Mesothelial cell of epicardium (in vitro differentiated cells): ENCODE results near the gene CALML6. TPM values are rescaled to one million over a fixed set of nuclear protein-coding genes. Genes with fewer than 3 reads are reported as not detected.

Experiments
- DNase-seq, 2 experiments: peaks; one replicate each; pipeline ENCODE4 v3.0.0; 2021; ENCODE audit warnings: low spot score in 2 of 2; ENCODE audit not compliant: unreplicated experiment in 2 of 2
- H3K27ac Mint-ChIP-seq: 2 replicates; pipeline ENCODE4 v1.8.0; 2021; ENCODE audit warnings: mixed read lengths
- H3K27me3 Mint-ChIP-seq: 2 replicates; pipeline ENCODE4 v1.8.0; 2021; ENCODE audit warnings: low read depth, mixed read lengths
- H3K36me3 Mint-ChIP-seq: 2 replicates; pipeline ENCODE4 v1.8.0; 2021; ENCODE audit warnings: mixed read lengths
- H3K4me1 Mint-ChIP-seq: 2 replicates; pipeline ENCODE4 v1.8.0; 2021; ENCODE audit warnings: mixed read lengths
- H3K4me3 Mint-ChIP-seq: 2 replicates; pipeline ENCODE4 v1.8.0; 2021; ENCODE audit warnings: mild to moderate bottlenecking, moderate library complexity, mixed read lengths
- H3K9me3 Mint-ChIP-seq: 2 replicates; pipeline ENCODE4 v1.8.0; 2021; ENCODE audit warnings: mixed read lengths
- CTCF ChIP-seq: fragments of 200-600 bp; sonication (generic); IDR thresholded peaks from one replicate; pipeline ENCODE4 v1.5.0; 2021; ENCODE audit warnings: antibody characterized with exemption; ENCODE audit not compliant: unreplicated experiment
- total RNA-seq: library from RNA; stranded (reverse); gene quantifications from 3 replicates; pipeline ENCODE4 v1.2.1, GENCODE V29; 2021

The CALML6 gene
- total RNA-seq, 1 donor from 2014 or later, result 2.7 TPM

GRCh38 chr1:1963570-1963969 lies 48.5 kb downstream of the CALML6 start:
- Mint-ChIP-seq H3K27me3 (peaks cover 26% of the 10 kb centered on the region), H3K4me1 (peaks cover 7% of the 10 kb centered on the region), H3K4me3 (no peak overlapping the region), H3K9me3 (no peaks in the 10 kb centered on the region), H3K27ac (no peak overlapping the region), H3K36me3 (no peaks in the 10 kb centered on the region)
- no peak for DNase-seq
- TF ChIP-seq CTCF, result no peak

GRCh38 chr1:1964811-1965210 lies 49.8 kb downstream of the CALML6 start:
- H3K27ac Mint-ChIP-seq, result no peak overlapping the region
- H3K36me3 Mint-ChIP-seq, result no peaks in the 10 kb centered on the region
- no peak for TF ChIP-seq CTCF
- H3K4me1 Mint-ChIP-seq, result peaks cover 5% of the 10 kb centered on the region
- H3K27me3 Mint-ChIP-seq, result peaks cover 26% of the 10 kb centered on the region
- no peak for DNase-seq
- no peaks in the 10 kb centered on the region for H3K9me3 Mint-ChIP-seq
- H3K4me3 Mint-ChIP-seq, result no peak overlapping the region

DNA sequence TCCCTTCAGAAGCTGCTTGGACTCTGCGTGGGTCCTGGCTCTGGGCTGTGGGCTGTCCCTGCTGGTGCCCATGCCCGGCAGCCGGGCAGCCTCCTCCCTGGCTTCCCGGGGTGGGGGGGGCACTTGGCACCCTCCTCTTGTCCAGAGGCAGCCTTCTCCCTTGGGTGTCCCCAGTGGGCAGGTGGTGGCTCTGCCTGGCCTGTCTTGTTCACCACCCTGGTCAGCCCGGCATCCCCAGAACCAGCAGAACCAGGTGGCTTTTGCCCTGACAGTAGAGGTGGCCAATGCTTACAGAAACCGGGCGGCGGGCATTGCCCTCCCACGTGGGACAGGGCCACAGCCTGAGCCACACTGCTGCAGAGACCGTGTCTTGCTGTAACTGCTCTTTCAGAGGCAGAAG lies 50.5 kb downstream of the CALML6 start:
- Mint-ChIP-seq H3K9me3 (no peaks in the 10 kb centered on the region), H3K36me3 (no peaks in the 10 kb centered on the region), H3K27me3 (peaks cover 22% of the 10 kb centered on the region), H3K4me1 (peaks cover 3% of the 10 kb centered on the region), H3K4me3 (no peak overlapping the region), H3K27ac (no peak overlapping the region)
- no peak for TF ChIP-seq CTCF
- no peak for DNase-seq

DNA sequence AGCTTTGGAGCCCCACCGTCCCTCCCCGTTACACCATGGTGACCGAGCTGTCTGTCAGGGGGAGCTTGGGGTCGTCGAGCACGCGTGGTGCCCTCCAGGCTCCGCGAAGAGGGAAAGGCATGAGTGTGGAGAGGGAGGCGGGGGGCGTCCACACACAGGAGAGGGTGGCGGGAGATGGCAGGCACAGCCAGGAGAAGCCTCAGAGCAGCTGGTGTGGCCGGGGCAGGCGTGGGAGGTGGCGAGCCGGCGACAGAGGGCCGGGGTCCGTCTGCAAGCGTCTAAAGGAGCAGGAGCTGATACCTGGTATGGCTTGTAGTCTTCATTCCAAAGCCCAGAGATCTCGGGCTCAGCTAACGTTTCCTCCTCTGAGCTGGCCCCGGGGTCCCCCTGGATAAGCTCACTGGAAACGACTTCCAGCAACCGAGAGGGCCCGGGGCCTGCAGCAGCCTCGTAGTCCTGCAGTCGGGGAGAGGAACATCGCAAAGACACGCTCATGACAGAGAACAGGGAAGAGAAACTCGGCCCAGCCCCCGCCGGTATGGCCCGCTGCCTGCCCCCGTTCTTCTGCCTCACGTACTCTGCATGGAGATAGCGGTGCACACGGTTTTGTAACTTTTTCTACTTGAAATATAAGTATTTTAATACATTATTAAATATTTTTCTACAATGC lies 51.1 kb downstream of the CALML6 start:
- Mint-ChIP-seq H3K27me3 (peaks cover 15% of the 10 kb centered on the region), H3K27ac (no peak overlapping the region), H3K4me1 (no peaks in the 10 kb centered on the region), H3K4me3 (no peak overlapping the region), H3K9me3 (no peaks in the 10 kb centered on the region), H3K36me3 (no peaks in the 10 kb centered on the region)
- TF ChIP-seq CTCF, result no peak
- DNase-seq, result no peak

Other genes with a start within 250 kb of the CALML6 start
- 112 to 119 TPM (median 113 TPM) in 3 replicates for gene SLC35E2B, start 222.5 kb upstream of the CALML6 start, total RNA-seq
- 47.9 to 54.2 TPM (median 52.8 TPM) in 3 replicates for gene CDK11A, start 190.9 kb upstream of the CALML6 start, total RNA-seq
- 77.7 to 79.9 TPM (median 78.2 TPM) in 3 replicates for gene NADK, start 136.8 kb upstream of the CALML6 start, total RNA-seq
- 272 to 289 TPM (median 283 TPM) in 3 replicates for gene GNB1, start 24.2 kb upstream of the CALML6 start, total RNA-seq
- gene TMEM52, start 4.0 kb downstream of the CALML6 start, total RNA-seq, result 2.1 to 2.8 TPM (median 2.5 TPM) in 3 replicates
- gene CFAP74, start 88.5 kb downstream of the CALML6 start, total RNA-seq, result 0.16 to 0.42 TPM (median 0.18 TPM) in 3 replicates
- gene GABRD, start 104.1 kb downstream of the CALML6 start, total RNA-seq, result 0.09 to 0.16 TPM (median 0.14 TPM) in 3 replicates
- gene PRKCZ, start 135.2 kb downstream of the CALML6 start, total RNA-seq, result 53.0 to 55.5 TPM (median 54.5 TPM) in 3 replicates